GM21723 (cell line): Measurements from ENCODE around the gene DOCK8.
"Not testable (repeated sequence)": the region's sequence is repeated elsewhere in the genome, so short reads cannot be mapped to it uniquely, and the experiment has no call there.

Source experiments
- ATAC-seq: cut with Tn5 transposase; IDR thresholded peaks from one replicate; pipeline ENCODE4 v1.9.1; 2021; ENCODE audit warnings: mild to moderate bottlenecking, moderate library complexity; ENCODE audit not compliant: unreplicated experiment

DOCK8 gene

GRCh38 chr9:214648-215493, at the start of gene DOCK8:
DOCK8 (plus strand) TSS chr9:214865; CDS start chr9:214977, 112 bp downstream.
- peak; percentile 95 for ATAC-seq

- ATAC-seq = not testable (repeated sequence)
Measured at GRCh38 chr9:169757-170156, 44.9 kb upstream of the DOCK8 start.

GRCh38 chr9:178140-178825, 36.4 kb upstream of the DOCK8 start:
- not testable (repeated sequence) for ATAC-seq

- ATAC-seq = not testable (repeated sequence)
Measured at GRCh38 chr9:178970-179383, 35.7 kb upstream of the DOCK8 start, which contains the start of gene ZNG1A. ZNG1A (minus strand) TSS chr9:179056; CDS start chr9:178969, 87 bp downstream.

- not testable (repeated sequence) for ATAC-seq
Measured at GRCh38 chr9:199601-200000, 15.1 kb upstream of the DOCK8 start.

- no peak for ATAC-seq
Measured at GRCh38 chr9:206481-206880, 8.2 kb upstream of the DOCK8 start.

- no peak for ATAC-seq
Measured at GRCh38 chr9:209143-209758, 5.4 kb upstream of the DOCK8 start.

GRCh38 chr9:211036-211435, 3.6 kb upstream of the DOCK8 start:
- ATAC-seq = no peak

- no peak for ATAC-seq
Measured at GRCh38 chr9:211557-211956, 3.1 kb upstream of the DOCK8 start.

- ATAC-seq = no peak
Measured at GRCh38 chr9:212297-212696, 2.4 kb upstream of the DOCK8 start.

- ATAC-seq = not testable (repeated sequence)
Measured at GRCh38 chr9:213901-214300, 764 bp upstream of the DOCK8 start.

GRCh38 chr9:214351-214647, 366 bp upstream of the DOCK8 start:
- ATAC-seq = no peak

- ATAC-seq = no peak
Measured at GRCh38 chr9:215631-216155, 1.0 kb downstream of the DOCK8 start.

- ATAC-seq = no peak
Measured at GRCh38 chr9:216866-217265, 2.2 kb downstream of the DOCK8 start.

- ATAC-seq = no peak
Measured at GRCh38 chr9:217950-218349, 3.3 kb downstream of the DOCK8 start.

GRCh38 chr9:219036-219435, 4.4 kb downstream of the DOCK8 start:
- ATAC-seq = not testable (repeated sequence)

GRCh38 chr9:219670-220365, 5.2 kb downstream of the DOCK8 start:
- ATAC-seq = no peak

- no peak for ATAC-seq
Measured at GRCh38 chr9:221989-222776, 7.5 kb downstream of the DOCK8 start.

GRCh38 chr9:223152-223551, 8.5 kb downstream of the DOCK8 start:
- ATAC-seq = no peak

- no peak for ATAC-seq
Measured at GRCh38 chr9:224026-224425, 9.4 kb downstream of the DOCK8 start.
